ENCODE data around the gene TAC1. TPM values are rescaled to one million over a fixed set of nuclear protein-coding genes. Genes with fewer than 3 reads are reported as not detected.

The TAC1 gene
- total and polyA plus RNA-seq, 4 donors = 14.3 to 105 (median 88.6) TPM

Other genes starting within 250 kb of the TAC1 start
- gene ASNS, start 140.3 kb downstream of the TAC1 start, total RNA-seq = 10 to 100 TPM; 21.6 to 53.6 TPM
- 10 to 100 TPM; 86.3 to 93.3 TPM for gene ASNS, start 140.3 kb downstream of the TAC1 start, polyA plus RNA-seq (ENCODE audit: insufficient read length in 2 of 2)

Data from spinal cord (tissue), 4 donors.